ENCODE results near the gene BCL2A1.
"Not testable (repeated sequence)": the region's sequence is repeated elsewhere in the genome, so short reads cannot be mapped to it uniquely, and the experiment has no call there.

GRCh38 chr15:80020149-80020548, 49.2 kb upstream of the BCL2A1 start:
- TF ChIP-seq, protein P1, sequence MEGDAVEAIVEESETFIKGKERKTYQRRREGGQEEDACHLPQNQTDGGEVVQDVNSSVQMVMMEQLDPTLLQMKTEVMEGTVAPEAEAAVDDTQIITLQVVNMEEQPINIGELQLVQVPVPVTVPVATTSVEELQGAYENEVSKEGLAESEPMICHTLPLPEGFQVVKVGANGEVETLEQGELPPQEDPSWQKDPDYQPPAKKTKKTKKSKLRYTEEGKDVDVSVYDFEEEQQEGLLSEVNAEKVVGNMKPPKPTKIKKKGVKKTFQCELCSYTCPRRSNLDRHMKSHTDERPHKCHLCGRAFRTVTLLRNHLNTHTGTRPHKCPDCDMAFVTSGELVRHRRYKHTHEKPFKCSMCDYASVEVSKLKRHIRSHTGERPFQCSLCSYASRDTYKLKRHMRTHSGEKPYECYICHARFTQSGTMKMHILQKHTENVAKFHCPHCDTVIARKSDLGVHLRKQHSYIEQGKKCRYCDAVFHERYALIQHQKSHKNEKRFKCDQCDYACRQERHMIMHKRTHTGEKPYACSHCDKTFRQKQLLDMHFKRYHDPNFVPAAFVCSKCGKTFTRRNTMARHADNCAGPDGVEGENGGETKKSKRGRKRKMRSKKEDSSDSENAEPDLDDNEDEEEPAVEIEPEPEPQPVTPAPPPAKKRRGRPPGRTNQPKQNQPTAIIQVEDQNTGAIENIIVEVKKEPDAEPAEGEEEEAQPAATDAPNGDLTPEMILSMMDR (IDR thresholded peaks at IDR 0.05; ENCODE audit: low read depth, low read length) = not testable (repeated sequence)
- TF ChIP-seq EZH2phosphoT487 (IDR thresholded peaks at IDR 0.05; ENCODE audit: low read depth) = not testable (repeated sequence)
